K562 treated with DMSO at 1 percent for 24 hours (cell line): ENCODE results near the gene GPR119. TPM values are rescaled to one million over a fixed set of nuclear protein-coding genes. Genes with fewer than 3 reads are reported as not detected.

Source experiments
- total RNA-seq: library from RNA; unstranded; fragments of 300-600 nt; gene quantifications from 2 replicates; pipeline ENCODE4 v1.2.3, GENCODE V29; 2022; ENCODE audit warnings: low read depth; ENCODE audit not compliant: insufficient read depth

Gene GPR119
- total RNA-seq, result not detected in 2 replicates

GRCh38 chrX:130385520-130385919 lies at the start of gene GPR119:
GPR119 (minus strand) TSS chrX:130385674; CDS start chrX:130385447, 227 bp downstream.

GRCh38 chrX:130401415-130402207 lies 16.1 kb upstream of the GPR119 start, which contains the start of gene RBMX2:
RBMX2 (plus strand) TSS chrX:130401987; CDS start chrX:130402033, 46 bp downstream.

GRCh38 chrX:130339408-130340222 lies 45.9 kb downstream of the GPR119 start, which contains the start of gene SLC25A14:
SLC25A14 (plus strand) TSS chrX:130339919; CDS start chrX:130340279, 360 bp downstream.

Other genes starting within 250 kb of the GPR119 start
- gene AIFM1, start 219.8 kb downstream of the GPR119 start, total RNA-seq, result 79.2 and 82.7 TPM in 2 replicates
- 0.64 TPM in 1 of 2 replicates, not detected in the other for gene RAB33A, start 213.7 kb downstream of the GPR119 start, total RNA-seq
- gene ZNF280C, start 116.8 kb downstream of the GPR119 start, total RNA-seq, result 2.0 and 2.4 TPM in 2 replicates
- 9.4 and 16.6 TPM in 2 replicates for gene SLC25A14, start 45.8 kb downstream of the GPR119 start, total RNA-seq
- gene RBMX2, start 16.3 kb upstream of the GPR119 start, total RNA-seq, result 23.9 and 25.8 TPM in 2 replicates